Naive thymus-derived CD4-positive, alpha-beta T cell (primary cell): ENCODE results near the gene ITM2B. TPM values are rescaled to one million over a fixed set of nuclear protein-coding genes. Genes with fewer than 3 reads are reported as not detected.

Experiments
- ATAC-seq: fragments of 150-1000 bp; cut with Tn5 transposase; 2 replicates; pipeline ENCODE4 v1.10.0; 2021; ENCODE audit warnings: mild to moderate bottlenecking, moderate library complexity
- CTCF ChIA-PET: fragments of 350-600 bp; sonication (Branson Sonifier 250); formaldehyde crosslinking; loops from one replicate; lab custom pipeline; 2021; ENCODE audit warnings: antibody characterized with exemption; lab: Charles Lee
- POLR2A ChIA-PET: fragments of 350-600 bp; sonication (Branson Sonifier 250); formaldehyde crosslinking; loops from one replicate; lab custom pipeline; 2021; ENCODE audit warnings: antibody characterized with exemption, inconsistent platforms; lab: Charles Lee
- DNase-seq, 9 donors: peaks; one replicate each; pipeline versions ENCODE4 v3.0.0 to v3.0.0-alpha.2; 2020 to 2022; ENCODE audit warnings: mixed read lengths in 1 of 9
- H3K27ac ChIP-seq: one replicate; pipeline ENCODE4 v1.7.0; 2013; ENCODE audit warnings: mild to moderate bottlenecking, low read depth, low read length, moderate library complexity
- H3K27me3 ChIP-seq, 2 donors: one replicate each; pipeline ENCODE4 v1.7.0; 2013; ENCODE audit warnings: low read length in 2 of 2, mild to moderate bottlenecking in 2 of 2, moderate library complexity in 2 of 2; ENCODE audit not compliant: control insufficient read depth in 2 of 2, insufficient read depth in 2 of 2
- H3K36me3 ChIP-seq, 3 experiments: 1 replicate in 2 of 3; 2 replicates in 1 of 3; pipeline ENCODE4 v1.7.0; 2013; ENCODE audit warnings: low read length in 3 of 3, mild to moderate bottlenecking in 3 of 3, moderate library complexity in 1 of 3; ENCODE audit not compliant: insufficient read depth in 3 of 3, control insufficient read depth in 2 of 3
- H3K4me1 ChIP-seq, 2 donors: one replicate each; pipeline ENCODE4 v1.7.0; 2013; ENCODE audit warnings: low read length in 2 of 2, mild to moderate bottlenecking in 2 of 2, moderate library complexity in 1 of 2; ENCODE audit not compliant: control insufficient read depth in 2 of 2, insufficient read depth in 2 of 2
- H3K4me3 ChIP-seq: 2 replicates; pipeline ENCODE4 v1.7.0; 2013; ENCODE audit warnings: mild to moderate bottlenecking, low read length
- H3K9me3 ChIP-seq, 3 experiments: 1 replicate in 2 of 3; 2 replicates in 1 of 3; pipeline ENCODE4 v1.7.0; 2013; ENCODE audit warnings: low read length in 3 of 3; ENCODE audit not compliant: control insufficient read depth in 2 of 3
- H3K27ac Mint-ChIP-seq, 9 donors: one replicate each; pipeline ENCODE4 v1.8.0; 2020 to 2022; ENCODE audit warnings: mixed read lengths in 9 of 9, mild to moderate bottlenecking in 8 of 9, moderate library complexity in 5 of 9, inconsistent platforms in 2 of 9
- H3K27me3 Mint-ChIP-seq, 5 donors: one replicate each; pipeline ENCODE4 v1.8.0; 2021 to 2022; ENCODE audit warnings: mixed read lengths in 5 of 5, mild to moderate bottlenecking in 1 of 5
- H3K36me3 Mint-ChIP-seq, 5 donors: one replicate each; pipeline ENCODE4 v1.8.0; 2020 to 2022; ENCODE audit warnings: mixed read lengths in 5 of 5, mild to moderate bottlenecking in 3 of 5, inconsistent platforms in 1 of 5
- H3K4me1 Mint-ChIP-seq, 7 donors: one replicate each; pipeline ENCODE4 v1.8.0; 2020 to 2022; ENCODE audit warnings: mixed read lengths in 7 of 7, mild to moderate bottlenecking in 3 of 7, inconsistent platforms in 1 of 7
- H3K4me3 Mint-ChIP-seq, 10 donors: one replicate each; pipeline ENCODE4 v1.8.0; 2020 to 2022; ENCODE audit warnings: mild to moderate bottlenecking in 10 of 10, mixed read lengths in 10 of 10, moderate library complexity in 6 of 10, inconsistent platforms in 2 of 10
- H3K9me3 Mint-ChIP-seq, 11 donors: one replicate each; pipeline ENCODE4 v1.8.0; 2020 to 2022; ENCODE audit warnings: mixed read lengths in 11 of 11, mild to moderate bottlenecking in 4 of 11, inconsistent platforms in 1 of 11, moderate library complexity in 1 of 11
- intact Hi-C, 2 donors: fragments of 100-400 bp; cut with micrococcal nuclease; formaldehyde crosslinking; loops; one replicate each; pipeline ENCODE4 v1.15.1; 2023
- polyA plus RNA-seq, 2 donors: library from polyadenylated mRNA; unstranded; fragments of 300-500 nt; fragmentation: Illumina TruSeq; gene quantifications; one replicate each; pipeline ENCODE4 v1.2.3, GENCODE V29; 2021
- total RNA-seq, 6 experiments: library from RNA in 5 of 6; stranded (reverse) in 5 of 6; gene quantifications; 1 replicate in 5 of 6; 2 replicates in 1 of 6; pipeline ENCODE4 v1.2.3 and lab custom pipeline; 2021 to 2026

ITM2B gene
- 100 to 1,000 TPM; 190 to 733 (median 412) TPM for total RNA-seq
- polyA plus RNA-seq = 1,000 to 10,000 TPM; 1,112 to 1,479 TPM
- 211 reads per million, percentile 93 among the genes with 10 or more reads in this experiment for total RNA-seq (lab: John Stamatoyannopoulos, UW)

DNA sequence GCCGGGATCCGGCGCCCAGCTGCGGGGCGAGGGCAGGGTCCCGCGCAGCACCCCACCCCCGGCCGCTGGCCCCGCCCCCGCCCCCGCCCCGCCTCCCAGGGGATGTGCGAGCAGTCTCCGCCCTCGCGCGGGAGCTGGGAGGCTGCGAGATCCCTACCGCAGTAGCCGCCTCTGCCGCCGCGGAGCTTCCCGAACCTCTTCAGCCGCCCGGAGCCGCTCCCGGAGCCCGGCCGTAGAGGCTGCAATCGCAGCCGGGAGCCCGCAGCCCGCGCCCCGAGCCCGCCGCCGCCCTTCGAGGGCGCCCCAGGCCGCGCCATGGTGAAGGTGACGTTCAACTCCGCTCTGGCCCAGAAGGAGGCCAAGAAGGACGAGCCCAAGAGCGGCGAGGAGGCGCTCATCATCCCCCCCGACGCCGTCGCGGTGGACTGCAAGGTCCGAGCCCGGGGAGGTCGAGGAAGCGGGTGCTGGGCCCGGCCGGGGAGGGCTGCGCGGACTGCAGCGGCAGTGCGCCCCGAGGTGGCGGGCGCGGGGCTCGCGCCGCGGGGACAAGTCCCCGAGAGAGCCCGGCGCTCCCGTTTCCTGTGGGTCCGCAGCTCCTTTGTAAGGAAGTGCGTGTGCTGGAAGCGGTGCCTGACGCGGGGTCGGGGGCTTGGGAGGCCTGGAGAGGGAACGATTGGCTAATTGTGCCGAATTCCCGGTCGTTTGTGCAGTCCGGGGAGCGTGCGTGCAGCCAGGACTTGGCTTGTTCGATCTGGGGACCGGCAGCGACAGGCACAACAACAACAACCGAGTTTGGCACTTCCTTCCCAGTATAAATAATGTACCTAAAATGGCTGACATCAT lies at the start of gene ITM2B:
Gene ITM2B, plus strand, starts transcription at position 161 of the 843 bp plus-strand sequence. Its CDS starts 155 bp downstream, at position 316.
- ATAC-seq = peak; percentile 88
- peak within 1 kb of the TSS; percentile 90 to 99 (median 98) for H3K27ac Mint-ChIP-seq
- ChIA-PET POLR2A (interaction anchor here (0.5 to 6.5 kb wide), 35 partner anchors 9 to 1212 kb away, joined by 3 to 128 read pairs (median 6); partner anchors contain the start of genes MED4, NUDT15, RB1 and RCBTB2), CTCF (interaction anchor here (0.7 to 3.6 kb wide), 12 partner anchors 8 to 115 kb away, joined by 3 to 23 read pairs (median 8); no protein-coding TSS in a partner anchor)
- peaks cover 30 to 35% of the 10 kb centered on the region in 2 donors for H3K4me1 ChIP-seq
- no peaks in the 10 kb centered on the region for H3K9me3 Mint-ChIP-seq
- H3K27me3 Mint-ChIP-seq = peaks cover 0 to 32% (median 0%) of the 10 kb centered on the region in 5 donors
- peaks cover 0 to 9% (median 0%) of the 10 kb centered on the region in 3 experiments for H3K36me3 ChIP-seq
- H3K9me3 ChIP-seq = no peaks in the 10 kb centered on the region
- H3K27ac ChIP-seq = peak within 1 kb of the TSS; percentile 94
- intact Hi-C loops = loop anchor here (1.0 to 10.0 kb wide), 14 partner anchors 12 to 536 kb away; partner anchors contain the start of genes MED4 (in 2 of the 2), RB1 (in 2 of the 2), CYSLTR2 (in 1 of the 2) and SUCLA2 (in 1 of the 2)
- H3K36me3 Mint-ChIP-seq = peaks cover 4 to 24% (median 22%) of the 10 kb centered on the region in 5 donors
- H3K27me3 ChIP-seq = no peaks in the 10 kb centered on the region
- peak; percentile 57 to 76 (median 70) for DNase-seq
- H3K4me3 ChIP-seq = peak within 1 kb of the TSS; percentile 85
- H3K4me1 Mint-ChIP-seq = peaks cover 32 to 63% (median 57%) of the 10 kb centered on the region in 7 donors
- H3K4me3 Mint-ChIP-seq = peak within 1 kb of the TSS; percentile 90 to 99 (median 97)

GRCh38 chr13:48184260-48184659 lies 48.7 kb upstream of the ITM2B start:
- Histone ChIP-seq H3K27ac (peak overlapping the region; percentile 42), H3K27me3 (no peaks in the 10 kb centered on the region), H3K4me1 (peaks cover 8 to 58% of the 10 kb centered on the region in 2 donors), H3K4me3 (no peak overlapping the region), H3K36me3 (no peaks in the 10 kb centered on the region), H3K9me3 (no peaks in the 10 kb centered on the region)
- Mint-ChIP-seq H3K4me3 (peak overlapping the region in 9 of 10 donors; percentile 41 to 79 (median 65)), H3K4me1 (peaks cover 40 to 81% (median 64%) of the 10 kb centered on the region in 7 donors), H3K27me3 (peaks cover 0 to 10% (median 0%) of the 10 kb centered on the region in 5 donors), H3K27ac (peak overlapping the region in 8 of 9 donors; percentile 82 to 97 (median 90)), H3K36me3 (peaks cover 0 to 16% (median 7%) of the 10 kb centered on the region in 5 donors), H3K9me3 (peaks cover 0 to 3% (median 0%) of the 10 kb centered on the region in 11 donors)
- no peak for ATAC-seq
- intact Hi-C loops = loop anchor here in 1 of 2 donors (1.0 kb wide), 1 partner anchor 9 kb away; no protein-coding TSS in a partner anchor
- POLR2A ChIA-PET = interaction anchor here (0.6 to 8.5 kb wide), 19 partner anchors 10 to 120 kb away, joined by 3 to 114 read pairs (median 9); partner anchors contain the start of gene ITM2B
- DNase-seq = no peak
- CTCF ChIA-PET = interaction anchor here (0.7 to 3.1 kb wide), 7 partner anchors 8 to 57 kb away, joined by 3 to 20 read pairs (median 3); partner anchors contain the start of gene ITM2B

DNA sequence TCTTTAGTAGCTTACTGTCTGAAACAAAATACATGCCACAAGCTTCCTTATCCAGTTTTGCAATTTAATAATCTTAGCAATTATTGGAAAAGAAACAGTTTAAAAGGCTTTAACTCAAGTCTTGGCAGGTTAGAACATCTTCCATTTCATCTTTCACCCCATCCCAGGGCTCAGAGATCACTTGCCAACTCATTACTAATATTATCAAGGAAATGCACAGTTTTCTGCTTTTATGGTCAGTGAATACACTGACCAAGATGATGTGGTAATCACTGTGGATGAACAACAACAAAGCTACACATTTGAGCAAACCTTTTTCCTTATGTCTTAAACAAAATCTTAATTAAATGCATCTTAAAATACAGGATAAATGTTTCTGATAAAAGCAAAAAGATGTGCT lies 48.0 kb upstream of the ITM2B start:
- Histone ChIP-seq H3K27me3 (no peaks in the 10 kb centered on the region), H3K4me1 (peaks cover 8 to 58% of the 10 kb centered on the region in 2 donors), H3K4me3 (no peak overlapping the region), H3K36me3 (no peaks in the 10 kb centered on the region), H3K27ac (peak overlapping the region; percentile 66), H3K9me3 (no peaks in the 10 kb centered on the region)
- DNase-seq (no peak), ATAC-seq (no peak)
- Mint-ChIP-seq H3K27ac (peak overlapping the region; percentile 40 to 97 (median 90)), H3K27me3 (peaks cover 0 to 11% (median 0%) of the 10 kb centered on the region in 5 donors), H3K4me3 (peak overlapping the region in 9 of 10 donors; percentile 26 to 79 (median 65)), H3K36me3 (peaks cover 0 to 16% (median 7%) of the 10 kb centered on the region in 5 donors), H3K4me1 (peaks cover 40 to 87% (median 68%) of the 10 kb centered on the region in 7 donors), H3K9me3 (peaks cover 0 to 3% (median 0%) of the 10 kb centered on the region in 11 donors)
- intact Hi-C loops = loop anchor here in 1 of 2 donors (5.0 kb wide), 1 partner anchor 117 kb away; the partner anchor contains the start of gene RB1
- ChIA-PET POLR2A (interaction anchor here (0.6 to 8.5 kb wide), 25 partner anchors 10 to 59 kb away, joined by 3 to 114 read pairs (median 8); partner anchors contain the start of gene ITM2B), CTCF (interaction anchor here (0.7 to 3.1 kb wide), 9 partner anchors 8 to 320 kb away, joined by 3 to 20 read pairs (median 3); partner anchors contain the start of gene ITM2B)

GRCh38 chr13:48186722-48187121 lies 46.3 kb upstream of the ITM2B start:
- H3K27ac ChIP-seq = peak overlapping the region; percentile 66
- intact Hi-C loops = loop anchor here (1.0 to 5.0 kb wide), 8 partner anchors 8 to 116 kb away; partner anchors contain the start of genes ITM2B (in 1 of the 2) and RB1 (in 1 of the 2)
- H3K27me3 ChIP-seq = no peaks in the 10 kb centered on the region
- Mint-ChIP-seq H3K4me3 (peak overlapping the region in 8 of 10 donors; percentile 26 to 79 (median 67)), H3K36me3 (peaks cover 0 to 16% (median 7%) of the 10 kb centered on the region in 5 donors), H3K4me1 (peaks cover 39 to 89% (median 71%) of the 10 kb centered on the region in 7 donors), H3K9me3 (peaks cover 0 to 5% (median 0%) of the 10 kb centered on the region in 11 donors), H3K27me3 (peaks cover 0 to 8% (median 0%) of the 10 kb centered on the region in 5 donors), H3K27ac (peak overlapping the region in 8 of 9 donors; percentile 82 to 98 (median 92))
- peaks cover 8 to 55% of the 10 kb centered on the region in 2 donors for H3K4me1 ChIP-seq
- no peaks in the 10 kb centered on the region for H3K36me3 ChIP-seq
- ChIA-PET CTCF (interaction anchor here (0.8 to 3.1 kb wide), 2 partner anchors 30 to 46 kb away, joined by 3 to 20 read pairs; partner anchors contain the start of gene ITM2B), POLR2A (interaction anchor here (0.6 to 8.5 kb wide), 21 partner anchors 9 to 346 kb away, joined by 3 to 114 read pairs (median 9); partner anchors contain the start of gene ITM2B)
- H3K9me3 ChIP-seq = no peaks in the 10 kb centered on the region
- no peak for DNase-seq
- no peak for ATAC-seq
- H3K4me3 ChIP-seq = peak overlapping the region; percentile 22

DNA sequence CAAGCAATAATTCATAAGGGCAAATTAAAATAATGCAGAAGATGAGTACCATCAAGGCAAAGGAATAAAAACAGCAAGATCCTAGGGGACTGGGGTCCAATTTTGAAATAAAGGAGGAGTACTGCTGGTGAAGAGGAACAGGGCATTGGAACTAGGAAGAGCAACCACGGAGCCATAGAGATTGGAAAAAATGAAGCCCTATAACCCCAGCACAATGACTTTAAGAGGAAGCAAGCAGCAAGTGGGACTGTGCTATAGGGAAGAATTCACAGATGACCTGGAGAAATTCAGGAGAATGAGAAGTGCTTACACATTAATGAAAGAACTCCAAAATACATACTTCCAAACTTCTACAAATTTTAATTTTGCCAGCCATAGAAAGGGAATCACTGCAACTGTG lies 44.9 kb upstream of the ITM2B start:
- no peaks in the 10 kb centered on the region for H3K36me3 ChIP-seq
- H3K27me3 ChIP-seq = no peaks in the 10 kb centered on the region
- H3K27ac ChIP-seq = peak overlapping the region; percentile 8
- peaks cover 8 to 52% of the 10 kb centered on the region in 2 donors for H3K4me1 ChIP-seq
- peak overlapping the region in 8 of 9 donors; percentile 49 to 94 (median 82) for H3K27ac Mint-ChIP-seq
- no peak overlapping the region for H3K4me3 ChIP-seq
- H3K27me3 Mint-ChIP-seq = peaks cover 0 to 7% (median 0%) of the 10 kb centered on the region in 5 donors
- DNase-seq (no peak), ATAC-seq (no peak)
- peak overlapping the region in 7 of 10 donors; percentile 0 to 72 (median 25) for H3K4me3 Mint-ChIP-seq
- ChIA-PET CTCF (interaction anchor here (1.6 kb wide), 1 partner anchor 10 kb away, joined by 6 read pairs; no protein-coding TSS in a partner anchor), POLR2A (interaction anchor here (0.6 to 8.5 kb wide), 8 partner anchors 8 to 76 kb away, joined by 4 to 114 read pairs (median 15); partner anchors contain the start of gene ITM2B)
- H3K9me3 ChIP-seq = no peaks in the 10 kb centered on the region
- H3K4me1 Mint-ChIP-seq = peaks cover 41 to 90% (median 74%) of the 10 kb centered on the region in 7 donors
- H3K36me3 Mint-ChIP-seq = peaks cover 0 to 14% (median 0%) of the 10 kb centered on the region in 5 donors
- H3K9me3 Mint-ChIP-seq = peaks cover 0 to 5% (median 0%) of the 10 kb centered on the region in 11 donors
- intact Hi-C loops = loop anchor here in 1 of 2 donors (1.0 to 5.0 kb wide), 2 partner anchors 10 to 114 kb away; partner anchors contain the start of gene RB1
